GM12892 (cell line): Measurements from ENCODE around the gene ESRRA.

ENCODE experiments used
- POLR2A ChIP-seq: IDR thresholded peaks from 2 replicates; pipeline ENCODE4 v1.6.1; 2011; ENCODE audit warnings: low read depth, low read length, control low read depth
- POLR2AphosphoS5 ChIP-seq: IDR thresholded peaks from 2 replicates; pipeline ENCODE4 v1.6.1; 2011; ENCODE audit warnings: low read depth, low read length, control low read depth

DNA sequence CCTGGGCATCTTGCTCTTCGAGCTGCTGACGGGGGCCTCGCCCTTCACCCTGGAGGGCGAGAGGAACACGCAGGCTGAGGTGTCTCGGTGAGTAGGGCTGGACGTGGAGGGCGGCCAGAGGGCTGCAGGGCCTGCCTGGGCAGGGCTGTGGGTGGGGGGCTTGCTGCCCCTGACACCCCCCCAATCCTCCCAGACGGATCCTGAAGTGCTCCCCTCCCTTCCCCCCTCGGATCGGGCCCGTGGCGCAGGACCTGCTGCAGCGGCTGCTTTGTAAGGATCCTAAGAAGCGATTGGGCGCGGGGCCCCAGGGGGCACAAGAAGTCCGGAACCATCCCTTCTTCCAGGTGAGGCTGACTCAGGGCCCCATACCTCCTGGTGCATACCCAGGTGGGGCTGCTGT lies 56.3 kb downstream of the ESRRA start:
- TF ChIP-seq POLR2A = no peak
- no peak for TF ChIP-seq POLR2AphosphoS5
